Epithelial cell of esophagus (primary cell): Measurements from ENCODE around the gene EED.
"Not testable (repeated sequence)": the region's sequence is repeated elsewhere in the genome, so short reads cannot be mapped to it uniquely, and the experiment has no call there.

Source experiments
- DNase-seq: peaks from one replicate; pipeline ENCODE4 v3.0.0; 2010; ENCODE audit warnings: low read depth
- H3K4me3 ChIP-seq: 2 replicates; pipeline ENCODE4 v1.5.1; 2011; ENCODE audit warnings: mild to moderate bottlenecking, low read length, control low read depth
- TF ChIP-seq, protein P1 (sequence below): IDR thresholded peaks from 2 replicates; pipeline ENCODE4 v1.5.1; 2011; ENCODE audit warnings: low read depth, mild to moderate bottlenecking, low read length, control low read depth, inconsistent platforms; ENCODE audit not compliant: insufficient read depth; ENCODE audit errors: missing control alignments

Gene EED

GRCh38 chr11:86277741-86278140, 33.2 kb downstream of the EED start:
- no peak for DNase-seq
- TF ChIP-seq, protein P1, sequence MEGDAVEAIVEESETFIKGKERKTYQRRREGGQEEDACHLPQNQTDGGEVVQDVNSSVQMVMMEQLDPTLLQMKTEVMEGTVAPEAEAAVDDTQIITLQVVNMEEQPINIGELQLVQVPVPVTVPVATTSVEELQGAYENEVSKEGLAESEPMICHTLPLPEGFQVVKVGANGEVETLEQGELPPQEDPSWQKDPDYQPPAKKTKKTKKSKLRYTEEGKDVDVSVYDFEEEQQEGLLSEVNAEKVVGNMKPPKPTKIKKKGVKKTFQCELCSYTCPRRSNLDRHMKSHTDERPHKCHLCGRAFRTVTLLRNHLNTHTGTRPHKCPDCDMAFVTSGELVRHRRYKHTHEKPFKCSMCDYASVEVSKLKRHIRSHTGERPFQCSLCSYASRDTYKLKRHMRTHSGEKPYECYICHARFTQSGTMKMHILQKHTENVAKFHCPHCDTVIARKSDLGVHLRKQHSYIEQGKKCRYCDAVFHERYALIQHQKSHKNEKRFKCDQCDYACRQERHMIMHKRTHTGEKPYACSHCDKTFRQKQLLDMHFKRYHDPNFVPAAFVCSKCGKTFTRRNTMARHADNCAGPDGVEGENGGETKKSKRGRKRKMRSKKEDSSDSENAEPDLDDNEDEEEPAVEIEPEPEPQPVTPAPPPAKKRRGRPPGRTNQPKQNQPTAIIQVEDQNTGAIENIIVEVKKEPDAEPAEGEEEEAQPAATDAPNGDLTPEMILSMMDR: no peak
- H3K4me3 ChIP-seq: no peak overlapping the region

- no peak overlapping the region for H3K4me3 ChIP-seq
- TF ChIP-seq, protein P1: no peak
- peak; percentile 35 for DNase-seq
These were observed 33.7 kb downstream of the EED start for GRCh38 chr11:86278226-86278625.

GRCh38 chr11:86279747-86280146, 35.2 kb downstream of the EED start:
- H3K4me3 ChIP-seq: no peak overlapping the region
- TF ChIP-seq, protein P1: no peak
- no peak for DNase-seq

- TF ChIP-seq, protein P1: no peak
- H3K4me3 ChIP-seq: no peak overlapping the region
These were observed 42.9 kb downstream of the EED start for GRCh38 chr11:86287468-86287796.

GRCh38 chr11:86288776-86289507, 44.4 kb downstream of the EED start:
- no peak for DNase-seq
- TF ChIP-seq, protein P1: no peak
- no peak overlapping the region for H3K4me3 ChIP-seq

More at GRCh38 chr11:86287468-86287796, 42.9 kb downstream of the EED start:
- no peak for DNase-seq

DNA sequence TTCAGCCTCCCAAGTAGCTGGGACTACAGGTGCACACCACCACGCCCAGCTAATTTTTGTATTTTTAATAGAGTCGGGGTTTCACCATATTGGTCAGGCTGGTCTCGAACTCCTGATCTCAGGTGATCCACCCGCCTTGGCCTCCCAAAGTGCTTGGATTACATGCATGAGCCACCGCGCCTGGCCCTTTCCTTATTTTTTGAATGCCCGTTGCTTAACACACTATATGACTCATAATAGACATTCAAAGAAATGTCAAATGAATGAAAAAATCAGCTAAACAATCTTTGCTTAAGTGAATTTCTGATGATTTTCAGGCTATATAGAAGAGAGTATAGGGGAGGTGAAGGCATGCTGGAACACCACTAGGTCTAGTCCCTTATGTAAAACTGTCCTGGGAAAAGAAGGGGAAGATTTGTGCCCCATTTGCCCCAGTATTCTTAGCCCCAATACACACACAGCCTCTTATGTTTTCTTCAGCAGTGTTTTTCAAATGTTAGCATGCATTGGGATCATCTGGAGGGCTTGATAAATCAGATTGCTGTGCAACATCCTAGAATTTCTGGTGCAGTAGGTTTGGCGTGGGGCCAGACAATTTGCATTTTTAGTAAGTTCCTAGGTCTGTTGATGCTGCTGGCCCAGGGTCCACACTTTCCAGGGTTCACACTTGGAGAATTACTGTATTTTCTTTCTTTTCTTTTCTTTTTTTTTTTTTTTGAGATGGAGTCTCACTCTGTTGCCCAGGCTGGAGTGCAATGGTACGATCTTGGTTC, 45.1 kb downstream of the EED start:
- DNase-seq: peak; percentile 57
- not testable (repeated sequence) for H3K4me3 ChIP-seq

- TF ChIP-seq, protein P1: peak; percentile 69
- H3K4me3 ChIP-seq: no peak overlapping the region
- DNase-seq: peak; percentile 76
These were observed 47.1 kb downstream of the EED start for GRCh38 chr11:86291466-86292262.
